Measurements from ENCODE around the gene CD6.

Gene CD6, protein sequence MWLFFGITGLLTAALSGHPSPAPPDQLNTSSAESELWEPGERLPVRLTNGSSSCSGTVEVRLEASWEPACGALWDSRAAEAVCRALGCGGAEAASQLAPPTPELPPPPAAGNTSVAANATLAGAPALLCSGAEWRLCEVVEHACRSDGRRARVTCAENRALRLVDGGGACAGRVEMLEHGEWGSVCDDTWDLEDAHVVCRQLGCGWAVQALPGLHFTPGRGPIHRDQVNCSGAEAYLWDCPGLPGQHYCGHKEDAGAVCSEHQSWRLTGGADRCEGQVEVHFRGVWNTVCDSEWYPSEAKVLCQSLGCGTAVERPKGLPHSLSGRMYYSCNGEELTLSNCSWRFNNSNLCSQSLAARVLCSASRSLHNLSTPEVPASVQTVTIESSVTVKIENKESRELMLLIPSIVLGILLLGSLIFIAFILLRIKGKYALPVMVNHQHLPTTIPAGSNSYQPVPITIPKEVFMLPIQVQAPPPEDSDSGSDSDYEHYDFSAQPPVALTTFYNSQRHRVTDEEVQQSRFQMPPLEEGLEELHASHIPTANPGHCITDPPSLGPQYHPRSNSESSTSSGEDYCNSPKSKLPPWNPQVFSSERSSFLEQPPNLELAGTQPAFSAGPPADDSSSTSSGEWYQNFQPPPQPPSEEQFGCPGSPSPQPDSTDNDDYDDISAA

DNA sequence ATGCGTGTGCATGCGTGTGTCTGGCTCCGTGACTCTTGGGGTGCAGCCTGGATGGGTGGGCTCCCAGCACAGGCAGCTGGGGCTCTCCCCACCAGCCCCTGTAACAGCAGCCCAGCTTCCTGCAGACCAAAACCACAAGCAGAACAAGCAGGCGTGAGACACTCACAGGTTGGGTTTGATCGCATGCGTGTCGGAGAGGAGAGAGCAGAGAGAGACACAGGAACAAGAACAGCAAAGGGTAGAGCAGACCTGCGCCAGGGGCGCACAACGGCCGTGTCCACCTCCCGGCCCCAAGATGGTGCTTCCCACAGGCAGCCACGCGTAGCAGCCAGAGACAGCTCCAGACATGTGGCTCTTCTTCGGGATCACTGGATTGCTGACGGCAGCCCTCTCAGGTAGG, at the start of gene CD6:
Gene CD6 (plus strand): TSS at position 161 of the 400 bp plus-strand sequence. CDS start 186 bp downstream, at position 347.
- DNase-seq (ENCODE audit: low read depth in 1 of 2, low spot score in 1 of 2) = peak; percentile 49 to 54

DNA sequence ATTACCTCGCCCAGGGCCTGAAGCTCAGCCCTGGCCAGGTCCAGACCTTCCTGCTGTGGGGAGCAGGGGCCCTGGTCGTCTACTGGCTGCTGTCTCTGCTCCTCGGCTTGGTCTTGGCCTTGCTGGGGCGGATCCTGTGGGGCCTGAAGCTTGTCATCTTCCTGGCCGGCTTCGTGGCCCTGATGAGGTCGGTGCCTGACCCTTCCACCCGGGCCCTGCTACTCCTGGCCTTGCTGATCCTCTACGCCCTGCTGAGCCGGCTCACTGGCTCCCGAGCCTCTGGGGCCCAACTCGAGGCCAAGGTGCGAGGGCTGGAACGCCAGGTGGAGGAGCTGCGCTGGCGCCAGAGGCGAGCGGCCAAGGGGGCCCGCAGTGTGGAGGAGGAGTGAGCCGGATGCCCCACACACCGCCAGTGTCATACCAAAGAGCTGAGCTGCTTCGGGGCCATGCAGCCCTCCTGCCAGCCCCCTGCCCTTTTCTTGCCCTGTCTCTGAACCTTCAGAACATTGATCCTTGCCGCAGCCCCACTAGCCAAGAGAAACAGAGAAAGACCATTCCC, 49.6 kb upstream of the CD6 start:
- no peak for DNase-seq (ENCODE audit: low read depth in 1 of 2, low spot score in 1 of 2)

DNA sequence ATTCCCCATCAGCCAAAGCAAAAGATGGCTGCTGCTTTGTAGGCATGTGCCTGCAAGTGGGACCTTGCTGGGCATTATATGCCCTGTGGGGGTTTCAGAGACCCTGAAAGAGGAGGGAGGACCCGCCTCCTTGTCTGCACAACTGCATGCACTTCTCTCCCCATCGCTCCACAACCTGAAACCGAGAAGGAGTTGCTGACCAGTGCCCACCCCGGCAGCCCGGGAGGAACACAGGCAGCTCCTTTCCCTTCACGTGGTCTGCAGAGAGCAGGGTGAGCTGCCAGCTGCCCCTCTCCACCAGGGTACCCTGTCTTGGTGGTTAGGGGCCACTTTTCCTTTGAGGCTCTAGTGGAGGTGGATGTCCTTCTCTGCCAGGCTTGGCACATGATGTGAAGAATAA, 48.6 kb upstream of the CD6 start:
- DNase-seq (ENCODE audit: low read depth in 1 of 2, low spot score in 1 of 2) = no peak

DNA sequence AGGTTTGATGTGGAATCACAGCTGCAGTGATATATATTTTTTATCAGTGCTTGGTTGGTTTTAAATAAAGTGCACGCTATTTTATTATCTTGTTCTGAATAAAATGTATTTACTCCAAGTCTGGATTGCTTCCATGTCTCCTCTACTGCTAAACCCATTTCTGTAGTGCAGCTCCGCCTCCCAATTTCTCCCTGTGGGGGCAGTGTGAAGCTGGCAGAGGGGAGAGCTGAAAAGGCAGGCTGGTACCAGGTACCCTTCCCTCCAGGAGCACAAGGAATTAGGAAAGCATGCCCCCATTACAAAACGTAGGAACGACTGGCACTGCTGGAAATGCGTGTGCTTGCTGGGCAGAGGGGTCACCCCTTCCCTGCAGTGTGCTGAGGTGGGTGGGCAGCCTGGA, 48.2 kb upstream of the CD6 start:
- no peak for DNase-seq (ENCODE audit: low read depth in 1 of 2, low spot score in 1 of 2)

DNA sequence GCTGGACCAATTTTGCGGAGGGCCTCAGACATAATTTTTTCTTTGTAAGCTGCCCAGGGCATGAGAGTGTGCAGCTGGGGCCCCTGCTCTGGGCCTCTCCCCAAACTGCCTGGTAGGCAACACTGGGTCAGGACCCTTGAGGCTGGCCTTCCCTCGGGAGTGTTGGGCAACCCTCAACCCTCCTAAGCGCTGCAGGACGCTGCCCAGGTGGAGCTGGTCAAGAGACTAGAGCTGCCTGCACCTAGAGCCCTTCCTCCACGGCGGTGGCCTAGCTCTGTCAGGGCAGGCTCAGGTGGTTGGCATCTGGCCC, 47.7 kb upstream of the CD6 start:
- DNase-seq (ENCODE audit: low read depth in 1 of 2, low spot score in 1 of 2) = no peak

DNA sequence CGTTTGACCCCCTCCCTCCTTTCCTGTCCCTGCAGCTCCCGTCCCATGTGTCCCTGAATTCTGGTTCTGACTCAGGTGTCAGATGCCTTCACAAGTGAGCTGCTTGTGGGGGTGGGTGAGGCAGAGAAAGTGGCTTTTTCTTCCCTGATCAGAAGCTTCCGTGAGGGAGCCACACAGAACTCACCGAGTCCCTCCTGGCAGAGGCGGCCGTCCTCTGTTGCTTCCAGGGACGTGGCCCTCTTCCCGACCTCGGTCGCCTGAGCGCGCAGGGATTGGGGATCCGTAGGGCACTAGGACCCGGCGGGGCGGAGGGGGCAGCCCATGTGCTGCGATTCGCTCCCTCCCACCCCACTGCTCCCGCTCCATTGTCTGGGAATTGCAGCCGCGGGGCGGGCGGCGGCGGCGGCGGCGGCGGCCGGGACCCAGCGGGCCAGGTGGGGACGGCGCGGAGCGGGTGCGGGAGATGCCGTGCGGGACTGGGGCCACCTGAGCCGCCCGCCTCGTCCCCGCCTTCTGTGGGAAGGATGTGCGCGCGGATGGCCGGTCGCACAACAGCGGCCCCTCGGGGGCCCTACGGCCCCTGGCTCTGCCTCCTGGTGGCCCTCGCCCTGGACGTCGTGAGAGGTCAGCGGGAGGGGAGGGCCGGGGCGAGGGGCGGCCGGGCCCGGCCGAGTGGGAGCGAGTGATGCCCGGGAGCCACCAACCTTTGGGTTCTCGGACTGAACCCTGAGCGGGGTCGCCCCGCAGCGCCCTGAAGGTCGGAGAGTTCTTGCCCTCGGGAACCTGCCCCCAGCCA, 47.2 kb upstream of the CD6 start, which contains the start of gene TMEM132A:
Gene TMEM132A (plus strand): TSS at position 351 of the 796 bp plus-strand sequence. CDS start 174 bp downstream, at position 525.
- DNase-seq (ENCODE audit: low read depth in 1 of 2, low spot score in 1 of 2) = no peak

DNA sequence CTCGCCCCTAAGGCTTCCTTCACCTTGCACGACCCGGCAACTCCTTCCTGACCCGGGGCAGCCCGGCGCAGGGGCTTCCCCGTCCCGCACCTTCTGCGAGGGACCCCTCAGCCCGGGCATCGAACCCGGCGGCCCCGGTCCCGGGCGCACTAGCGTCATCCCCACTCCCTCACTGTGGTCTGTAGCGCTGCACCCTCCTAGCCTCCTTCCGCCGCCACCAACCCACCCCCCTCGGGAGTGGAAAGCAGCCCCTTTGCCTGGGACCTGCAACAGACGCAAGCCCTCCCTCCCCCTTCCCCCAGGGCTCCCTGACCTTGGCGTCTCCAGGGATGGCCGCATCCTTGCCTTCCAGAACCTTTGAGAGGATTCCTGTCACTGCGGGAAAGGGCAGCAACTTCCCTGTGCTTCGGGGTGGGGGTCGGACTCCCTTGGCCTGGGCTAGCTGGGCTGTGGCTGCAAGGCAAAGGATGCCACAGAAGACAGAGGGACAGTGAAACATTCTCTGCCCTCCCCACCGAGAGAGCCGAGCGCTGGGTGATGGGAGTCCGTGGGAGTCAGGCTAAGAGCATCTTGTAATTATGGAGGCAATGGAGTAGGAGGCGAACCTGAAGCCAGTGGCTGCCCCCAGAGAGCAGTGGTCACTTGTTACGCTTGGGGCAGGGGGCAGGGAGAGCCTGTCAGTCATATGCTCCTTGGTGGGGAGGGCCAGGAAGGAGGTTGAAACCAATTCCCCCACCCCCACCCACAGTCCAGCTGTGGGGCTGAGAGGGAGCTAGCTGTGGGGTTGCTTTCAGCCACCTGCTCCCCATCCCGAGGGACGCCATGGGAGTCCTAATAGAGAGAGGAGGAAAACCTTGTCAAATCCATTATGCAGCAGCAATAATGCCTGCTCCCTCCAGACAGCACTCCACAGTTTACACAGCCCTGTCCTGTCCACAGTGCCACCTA, 46.3 kb upstream of the CD6 start:
- DNase-seq (ENCODE audit: low read depth in 1 of 2, low spot score in 1 of 2) = no peak

DNA sequence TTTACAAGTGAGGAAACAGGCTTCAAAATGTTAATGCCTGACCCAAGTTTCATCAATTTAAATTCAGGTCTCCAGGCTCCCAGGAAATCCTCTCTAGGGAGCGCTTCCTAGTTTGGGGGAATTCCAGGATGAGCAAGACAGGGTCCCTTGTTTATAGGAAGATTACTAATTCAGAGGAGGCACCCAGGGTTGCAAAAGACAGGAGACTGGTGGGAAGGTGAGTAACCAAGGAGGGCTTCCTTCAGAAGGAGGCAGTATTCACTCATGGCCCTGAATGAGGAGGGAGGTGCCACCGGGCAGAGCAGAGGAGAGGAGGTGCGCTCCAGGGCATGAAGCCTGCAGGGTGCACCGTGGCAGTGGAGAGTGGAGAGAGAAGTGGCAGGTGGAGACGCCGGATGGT, 45.6 kb upstream of the CD6 start:
- no peak for DNase-seq (ENCODE audit: low read depth in 1 of 2, low spot score in 1 of 2)

DNA sequence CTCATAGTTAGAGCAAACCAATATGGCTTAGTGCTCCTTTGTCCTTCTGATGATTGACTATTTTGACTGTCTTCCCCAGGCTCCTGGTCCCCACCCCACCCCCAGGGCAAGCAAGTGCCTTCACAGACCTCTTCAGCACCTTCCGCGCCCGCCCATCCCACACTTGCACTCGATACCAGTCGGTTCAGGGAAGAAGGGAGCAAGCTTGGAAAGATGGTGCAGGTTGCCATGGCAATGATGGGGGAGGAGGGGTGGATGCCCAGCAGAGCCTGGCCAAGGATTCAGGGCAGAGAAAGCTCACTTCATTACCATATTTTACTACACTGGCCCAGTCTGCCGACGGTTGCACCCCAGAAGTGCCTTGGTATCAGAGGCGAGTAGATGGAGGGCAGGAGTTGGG, 45.0 kb upstream of the CD6 start:
- no peak for DNase-seq (ENCODE audit: low read depth in 1 of 2, low spot score in 1 of 2)

DNA sequence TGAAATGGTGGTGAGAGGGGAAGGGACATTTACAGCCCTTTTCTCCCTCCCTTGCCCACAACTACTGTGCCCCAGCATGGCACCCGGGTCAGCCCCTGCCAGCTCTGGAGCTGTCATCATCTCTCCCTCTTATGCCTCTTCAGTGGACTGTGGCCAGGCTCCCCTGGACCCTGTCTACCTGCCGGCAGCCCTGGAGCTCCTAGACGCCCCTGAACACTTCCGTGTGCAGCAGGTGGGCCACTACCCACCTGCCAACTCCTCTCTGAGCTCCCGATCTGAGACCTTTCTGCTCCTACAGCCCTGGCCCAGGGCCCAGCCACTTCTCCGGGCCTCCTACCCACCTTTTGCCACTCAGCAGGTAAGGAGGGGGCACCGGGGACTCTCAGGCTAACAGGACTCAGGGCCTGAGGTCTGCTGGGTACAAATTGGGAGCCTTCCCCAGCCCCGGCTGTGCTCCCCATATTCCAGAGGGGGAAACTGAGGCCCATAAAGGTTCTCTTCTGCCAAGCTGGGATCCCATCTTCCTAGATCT, 44.4 kb upstream of the CD6 start:
- no peak for DNase-seq (ENCODE audit: low read depth in 1 of 2, low spot score in 1 of 2)

DNA sequence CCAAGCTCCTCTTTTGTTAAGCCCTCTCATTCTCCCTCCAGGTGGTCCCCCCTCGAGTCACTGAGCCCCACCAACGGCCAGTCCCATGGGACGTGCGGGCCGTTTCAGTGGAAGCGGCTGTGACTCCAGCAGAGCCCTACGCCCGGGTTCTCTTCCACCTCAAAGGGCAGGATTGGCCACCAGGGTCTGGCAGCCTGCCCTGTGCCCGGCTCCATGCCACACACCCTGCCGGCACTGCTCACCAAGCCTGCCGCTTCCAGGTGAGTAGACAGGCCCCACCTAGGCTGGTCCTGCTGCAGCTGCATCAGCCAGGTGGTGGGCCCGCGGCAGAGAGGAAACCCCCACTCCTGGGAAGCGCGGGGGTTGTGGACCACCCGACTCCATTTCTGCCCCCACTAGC, 43.9 kb upstream of the CD6 start:
- no peak for DNase-seq (ENCODE audit: low read depth in 1 of 2, low spot score in 1 of 2)

DNA sequence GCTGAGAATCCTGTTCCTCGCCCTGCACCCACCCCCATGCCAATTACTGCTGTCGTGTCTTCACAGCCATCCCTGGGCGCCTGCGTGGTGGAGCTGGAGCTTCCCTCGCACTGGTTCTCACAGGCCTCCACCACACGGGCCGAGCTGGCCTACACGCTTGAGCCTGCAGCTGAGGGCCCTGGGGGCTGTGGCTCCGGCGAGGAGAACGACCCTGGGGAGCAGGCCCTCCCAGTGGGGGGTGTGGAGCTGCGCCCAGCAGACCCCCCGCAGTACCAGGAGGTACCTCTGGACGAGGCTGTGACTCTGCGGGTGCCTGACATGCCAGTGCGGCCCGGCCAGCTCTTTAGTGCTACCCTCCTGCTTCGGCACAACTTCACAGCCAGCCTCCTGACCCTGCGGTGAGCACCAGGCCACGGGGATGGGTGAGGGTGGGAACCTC, 42.9 kb upstream of the CD6 start:
- DNase-seq (ENCODE audit: low read depth in 1 of 2, low spot score in 1 of 2) = no peak

DNA sequence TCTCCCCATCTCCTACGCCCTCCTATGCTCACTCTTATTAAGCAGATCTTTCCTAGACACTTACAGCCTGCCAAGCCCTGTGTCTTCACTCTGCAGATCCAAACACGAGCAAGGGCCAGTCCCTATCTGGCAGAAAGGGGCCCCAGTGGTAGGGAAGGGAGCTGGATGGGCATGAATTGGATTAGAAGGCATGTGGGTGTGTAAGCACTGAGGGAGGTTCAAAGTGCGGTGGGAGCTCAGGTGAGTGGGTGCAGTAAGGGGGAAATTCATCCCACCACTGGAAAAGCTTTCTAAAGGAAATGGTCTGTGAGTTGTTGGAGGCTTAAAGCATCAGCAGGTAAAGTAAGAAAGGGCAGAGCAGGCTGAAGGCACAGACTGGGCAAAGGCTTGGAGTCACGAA, 41.7 kb upstream of the CD6 start:
- DNase-seq (ENCODE audit: low read depth in 1 of 2, low spot score in 1 of 2) = no peak

DNA sequence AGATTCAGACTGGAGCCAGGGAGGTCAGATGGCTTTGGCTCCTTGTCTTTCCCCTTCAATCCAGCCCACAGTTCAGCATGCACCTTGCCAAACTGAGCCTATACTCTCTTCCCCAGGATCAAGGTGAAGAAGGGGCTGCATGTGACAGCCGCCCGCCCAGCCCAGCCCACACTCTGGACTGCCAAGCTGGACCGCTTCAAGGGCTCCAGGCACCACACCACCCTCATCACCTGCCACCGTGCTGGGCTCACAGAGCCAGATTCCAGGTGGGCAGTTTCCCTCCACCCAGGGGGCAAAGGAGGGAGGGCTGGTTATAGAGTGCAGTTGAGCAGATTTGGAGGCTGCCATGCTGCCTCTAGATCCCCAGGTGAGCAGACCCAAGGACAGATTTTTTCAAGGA, 41.1 kb upstream of the CD6 start:
- no peak for DNase-seq (ENCODE audit: low read depth in 1 of 2, low spot score in 1 of 2)

DNA sequence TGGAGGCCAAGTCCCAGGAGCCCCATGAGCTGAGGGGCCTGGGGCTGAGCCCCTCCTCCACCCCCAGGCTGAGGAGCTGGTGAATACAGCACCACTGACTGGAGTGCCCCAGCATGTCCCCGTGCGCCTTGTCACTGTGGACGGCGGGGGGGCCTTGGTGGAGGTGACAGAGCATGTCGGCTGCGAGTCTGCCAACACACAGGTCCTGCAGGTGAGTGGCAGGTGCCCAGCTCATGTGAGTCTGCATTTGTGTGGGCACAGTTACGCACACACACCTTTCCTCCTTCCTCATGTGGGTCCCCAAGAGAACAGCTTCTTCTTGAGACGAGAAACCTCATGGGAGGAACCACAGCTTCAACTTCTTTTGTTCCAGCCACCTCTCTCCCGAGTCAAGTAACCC, 39.6 kb upstream of the CD6 start:
- DNase-seq (ENCODE audit: low read depth in 1 of 2, low spot score in 1 of 2) = no peak

DNA sequence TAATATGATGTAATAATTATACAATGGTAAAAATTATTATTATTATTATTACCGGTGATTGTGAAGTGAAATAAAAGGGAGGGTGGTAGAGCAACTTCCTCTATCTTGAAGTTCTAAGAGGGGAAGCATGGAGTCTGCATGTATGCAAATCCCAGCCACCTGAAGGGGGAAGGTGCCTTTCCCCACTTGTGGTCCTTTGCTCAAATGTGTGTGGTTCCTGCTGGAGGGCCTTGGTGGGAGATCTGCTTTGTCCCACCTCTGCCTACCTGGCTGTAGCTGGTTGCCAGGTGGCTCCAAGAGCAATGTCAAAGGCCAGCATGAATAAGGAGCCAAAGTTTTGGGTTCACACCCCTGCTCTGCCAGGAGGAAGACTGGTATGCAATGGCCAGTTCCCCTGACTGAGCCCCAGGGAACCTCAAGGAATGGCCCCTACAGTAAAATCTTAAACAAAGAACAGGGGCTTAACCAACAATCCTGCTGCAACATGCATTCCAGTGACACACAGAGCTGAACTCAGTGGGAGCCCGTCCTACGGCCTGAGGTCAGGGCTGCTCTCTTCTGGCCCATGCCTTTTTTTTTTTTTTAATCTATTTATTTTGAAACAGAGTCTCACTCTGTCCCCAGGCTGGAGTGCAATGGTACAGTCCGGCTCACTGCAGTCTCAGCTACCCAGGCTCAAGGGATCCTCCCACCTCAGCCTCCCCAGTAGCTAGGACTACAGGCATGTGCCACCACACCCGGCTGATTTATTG, 38.7 kb upstream of the CD6 start:
- DNase-seq (ENCODE audit: low read depth in 1 of 2, low spot score in 1 of 2) = no peak

DNA sequence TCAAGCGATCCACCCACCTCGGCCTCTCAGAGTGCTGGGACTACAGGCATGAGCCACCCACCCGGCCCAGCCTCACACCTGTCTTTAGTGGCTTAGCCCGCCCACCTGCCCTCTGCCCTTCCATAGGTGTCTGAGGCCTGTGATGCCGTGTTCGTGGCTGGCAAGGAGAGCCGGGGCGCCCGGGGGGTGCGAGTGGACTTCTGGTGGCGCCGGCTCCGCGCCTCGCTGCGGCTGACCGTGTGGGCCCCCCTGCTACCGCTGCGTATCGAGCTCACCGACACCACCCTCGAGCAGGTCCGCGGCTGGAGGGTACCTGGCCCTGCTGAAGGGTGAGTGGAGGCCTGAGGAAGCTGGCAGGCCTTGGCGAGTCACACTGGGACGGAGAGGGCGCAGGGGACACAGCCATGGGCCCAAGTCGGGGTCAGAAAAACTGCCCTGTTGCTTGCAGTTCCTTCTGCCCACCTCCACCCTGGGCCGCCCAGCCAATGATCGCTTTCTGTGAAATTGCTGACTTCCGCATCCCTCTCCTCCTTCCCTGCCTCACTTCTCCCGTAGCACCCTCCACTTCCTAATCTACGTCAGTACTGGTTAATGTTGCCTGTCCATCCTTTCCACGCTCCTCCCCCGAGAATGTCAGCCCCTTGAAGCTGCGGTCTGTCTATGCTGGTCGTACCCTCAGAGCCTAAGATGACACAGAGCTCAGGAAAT, 37.9 kb upstream of the CD6 start:
- no peak for DNase-seq (ENCODE audit: low read depth in 1 of 2, low spot score in 1 of 2)

DNA sequence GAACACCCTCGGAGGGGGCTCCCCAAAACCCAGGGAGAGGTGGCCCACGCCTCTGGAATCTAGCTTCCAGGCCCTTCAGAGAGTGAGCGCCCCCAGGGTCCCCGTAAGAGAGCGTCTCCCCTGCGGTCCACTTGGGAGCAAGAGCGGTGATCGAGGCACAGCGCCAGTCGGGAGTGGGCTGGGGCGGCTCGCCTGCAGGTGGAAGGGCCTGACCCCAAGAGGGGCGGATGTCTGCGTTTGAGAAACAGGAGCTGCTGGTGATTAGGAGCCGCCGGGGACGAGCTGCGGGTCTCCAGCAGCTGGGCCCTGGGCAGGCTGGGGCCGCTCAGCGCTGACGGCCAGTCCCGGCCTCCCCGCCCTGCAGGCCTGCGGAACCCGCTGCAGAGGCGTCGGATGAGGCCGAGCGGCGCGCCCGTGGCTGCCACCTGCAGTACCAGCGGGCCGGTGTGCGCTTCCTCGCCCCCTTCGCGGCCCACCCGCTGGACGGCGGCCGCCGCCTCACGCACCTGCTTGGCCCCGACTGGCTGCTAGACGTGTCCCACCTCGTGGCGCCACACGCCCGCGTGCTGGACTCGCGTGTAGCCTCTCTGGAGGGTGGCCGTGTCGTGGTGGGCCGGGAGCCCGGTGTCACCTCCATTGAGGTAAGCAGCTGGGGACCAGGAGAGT, 37.2 kb upstream of the CD6 start:
- no peak for DNase-seq (ENCODE audit: low read depth in 1 of 2, low spot score in 1 of 2)
